A673 (cell line): ENCODE results near the gene PYM1. TPM values are rescaled to one million over a fixed set of nuclear protein-coding genes. Genes with fewer than 3 reads are reported as not detected.

Source experiments
- BruUV-seq: library from RNA; stranded (reverse); fragments of 400-500 nt; replicated peaks from 2 replicates; lab custom pipeline; 2021; lab: Mats Ljungman, UMichigan
- CTCF ChIA-PET: fragments of 300-600 bp; sonication (Branson Sonifier 250); formaldehyde crosslinking; loops from one replicate; lab custom pipeline; 2022; ENCODE audit warnings: antibody characterized with exemption; lab: Charles Lee
- POLR2A ChIA-PET: fragments of 300-600 bp; sonication (Branson Sonifier 250); formaldehyde crosslinking; loops from one replicate; lab custom pipeline; 2022; ENCODE audit warnings: antibody characterized with exemption; ENCODE audit not compliant: low non-redundant PET; lab: Charles Lee
- DNase-seq: peaks from one replicate; pipeline ENCODE4 v3.0.0-alpha.2; 2015; ENCODE audit warnings: low spot score
- H3K27ac ChIP-seq: fragments of 200-600 bp; sonication (generic); 2 replicates; pipeline ENCODE4 v1.5.1; 2016; ENCODE audit warnings: mixed run types, low read depth, mild to moderate bottlenecking, mixed read lengths, antibody characterized with exemption, low read length; ENCODE audit not compliant: poor library complexity, severe bottlenecking
- H3K27me3 ChIP-seq: fragments of 200-600 bp; sonication (generic); replicated peaks from 2 replicates; pipeline ENCODE4 v1.6.1; 2017; ENCODE audit warnings: mixed run types, low read depth, mild to moderate bottlenecking, mixed read lengths, antibody characterized with exemption, low read length; ENCODE audit not compliant: insufficient read depth, poor library complexity
- H3K36me3 ChIP-seq: fragments of 200-600 bp; sonication (generic); 2 replicates; pipeline ENCODE4 v1.6.1; 2016; ENCODE audit warnings: mixed run types, mild to moderate bottlenecking, mixed read lengths, antibody characterized with exemption, low read length; ENCODE audit not compliant: insufficient read depth, poor library complexity, severe bottlenecking
- H3K4me1 ChIP-seq: fragments of 200-600 bp; sonication (generic); 2 replicates; pipeline ENCODE4 v1.6.1; 2017; ENCODE audit warnings: mixed run types, mild to moderate bottlenecking, mixed read lengths, antibody characterized with exemption, low read length; ENCODE audit not compliant: insufficient read depth, poor library complexity, severe bottlenecking
- H3K4me3 ChIP-seq: fragments of 200-600 bp; sonication (generic); 2 replicates; pipeline ENCODE4 v1.5.1; 2016; ENCODE audit warnings: low read depth, mixed run types, mild to moderate bottlenecking, mixed read lengths, low read length; ENCODE audit not compliant: poor library complexity, severe bottlenecking
- H3K9me3 ChIP-seq: fragments of 200-600 bp; sonication (generic); 2 replicates; pipeline ENCODE4 v1.6.1; 2016; ENCODE audit warnings: mixed run types, low read depth, mild to moderate bottlenecking, mixed read lengths, antibody characterized with exemption, low read length; ENCODE audit not compliant: poor library complexity, severe bottlenecking
- CTCF ChIP-seq: fragments of 300-800, 200-600 bp; sonication (generic); conservative IDR thresholded peaks from 2 replicates; pipeline ENCODE4 v1.5.1; 2017; ENCODE audit warnings: low read depth, mild to moderate bottlenecking, antibody characterized with exemption, low read length, moderate library complexity, mixed read lengths
- EZH2 ChIP-seq: fragments of 200-600 bp; sonication (generic); IDR thresholded peaks from 2 replicates; pipeline ENCODE4 v1.6.1; 2017; ENCODE audit warnings: borderline replicate concordance, low read depth, mild to moderate bottlenecking, mixed read lengths, antibody characterized with exemption, low read length; ENCODE audit not compliant: poor library complexity, severe bottlenecking
- intact Hi-C: fragments of 100-400 bp; cut with micrococcal nuclease; formaldehyde crosslinking; loops from one replicate; pipeline ENCODE4 v1.10.0; 2022; ENCODE audit not compliant: unreplicated experiment
- total RNA-seq: library from RNA; stranded (reverse); gene quantifications from 2 replicates; pipeline ENCODE4 v1.2.3, GENCODE V29; 2021

Gene PYM1
- total RNA-seq, 1 experiment from 2014 or later: 24.6 TPM

- BruUV-seq: TSS peak; percentile 97
Observed at GRCh38 chr12:55972911-55973598, 45.4 kb upstream of the PYM1 start.

GRCh38 chr12:55972456-55972855 lies 44.8 kb upstream of the PYM1 start:
- DNase-seq: no peak
- Histone ChIP-seq H3K27ac (peak overlapping the region; percentile 69), H3K27me3 (no peaks in the 10 kb centered on the region), H3K9me3 (no peaks in the 10 kb centered on the region), H3K4me1 (peaks cover 21% of the 10 kb centered on the region), H3K36me3 (peaks cover 26% of the 10 kb centered on the region), H3K4me3 (peak overlapping the region; percentile 92)
- TF ChIP-seq EZH2: no peak
- no peak for TF ChIP-seq CTCF
- ChIA-PET CTCF (interaction anchor here (0.6 kb wide), 1 partner anchor 227 kb away, joined by 12 read pairs; no protein-coding TSS in a partner anchor), POLR2A (interaction anchor here (0.6 kb wide), 1 partner anchor 473 kb away, joined by 3 read pairs; no protein-coding TSS in a partner anchor)
- intact Hi-C loops: no loop called here
- BruUV-seq: no TSS peak

More at GRCh38 chr12:55972911-55973598, 45.4 kb upstream of the PYM1 start:
- Histone ChIP-seq H3K27me3 (no peaks in the 10 kb centered on the region), H3K4me1 (peaks cover 15% of the 10 kb centered on the region), H3K27ac (peak overlapping the region; percentile 69), H3K36me3 (peaks cover 25% of the 10 kb centered on the region), H3K4me3 (peak overlapping the region; percentile 92), H3K9me3 (no peaks in the 10 kb centered on the region)
- no peak for TF ChIP-seq EZH2
- TF ChIP-seq CTCF: no peak
- ChIA-PET POLR2A (interaction anchor here (0.6 to 0.9 kb wide), 2 partner anchors 47 to 144 kb away, joined by 3 to 28 read pairs; partner anchors contain the start of gene DNAJC14), CTCF (interaction anchor here (0.6 to 1.2 kb wide), 3 partner anchors 33 to 831 kb away, joined by 6 to 7 read pairs (median 6); no protein-coding TSS in a partner anchor)
- no peak for DNase-seq
- intact Hi-C loops: no loop called here

- Histone ChIP-seq H3K27ac (peak overlapping the region; percentile 33), H3K4me3 (no peak overlapping the region), H3K9me3 (no peaks in the 10 kb centered on the region), H3K27me3 (no peaks in the 10 kb centered on the region), H3K36me3 (peaks cover 26% of the 10 kb centered on the region), H3K4me1 (peaks cover 22% of the 10 kb centered on the region)
- no peak for DNase-seq
- TF ChIP-seq CTCF (no peak), EZH2 (no peak)
- CTCF ChIA-PET: interaction anchor here (0.6 kb wide), 1 partner anchor 227 kb away, joined by 12 read pairs; no protein-coding TSS in a partner anchor
- POLR2A ChIA-PET: interaction anchor here (0.6 kb wide), 1 partner anchor 474 kb away, joined by 3 read pairs; no protein-coding TSS in a partner anchor
- no TSS peak for BruUV-seq
- intact Hi-C loops: no loop called here
Observed at GRCh38 chr12:55972042-55972441, 44.3 kb upstream of the PYM1 start.
